ENCODE measurements around the gene NDUFA12. TPM values are rescaled to one million over a fixed set of nuclear protein-coding genes. Genes with fewer than 3 reads are reported as not detected.
"Not testable (repeated sequence)": the region's sequence is repeated elsewhere in the genome, so short reads cannot be mapped to it uniquely, and the experiment has no call there.

The NDUFA12 gene
- 41.7 TPM for total RNA-seq

GRCh38 chr12:95003213-95003920 lies at the start of gene NDUFA12:
TSS of gene NDUFA12 (minus strand) at chr12:95003697. CDS start at chr12:95003680, 17 bp downstream.
- peak; percentile 100 for ATAC-seq
- DNase-seq (ENCODE audit: low spot score): peak; percentile 96

- no peak for ATAC-seq
- DNase-seq (ENCODE audit: low spot score): no peak
Observed at GRCh38 chr12:95051241-95051640, 47.7 kb upstream of the NDUFA12 start.

DNA sequence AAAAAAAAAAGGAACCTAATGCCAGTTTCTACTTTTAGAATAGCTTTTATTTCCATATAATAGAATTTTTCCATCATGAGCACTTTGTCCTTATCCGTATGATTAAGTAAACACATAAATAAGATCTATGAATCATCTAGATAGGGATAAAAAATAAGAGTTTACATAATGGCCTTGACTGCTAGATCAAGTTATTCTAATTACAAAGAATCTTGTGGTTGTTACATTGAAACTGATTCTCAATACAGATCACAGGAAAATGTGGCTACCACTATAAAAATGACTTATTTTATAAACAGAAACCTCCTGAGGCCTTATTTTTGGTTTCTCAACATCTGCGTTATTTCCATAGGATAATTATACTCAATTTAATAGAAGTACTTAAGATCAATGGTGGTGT lies 34.4 kb upstream of the NDUFA12 start:
- DNase-seq (ENCODE audit: low spot score): no peak

GRCh38 chr12:95034750-95035149 lies 31.3 kb upstream of the NDUFA12 start:
- no peak for ATAC-seq

More for the DNA sequence above, 34.4 kb upstream of the NDUFA12 start:
- no peak for ATAC-seq

DNA sequence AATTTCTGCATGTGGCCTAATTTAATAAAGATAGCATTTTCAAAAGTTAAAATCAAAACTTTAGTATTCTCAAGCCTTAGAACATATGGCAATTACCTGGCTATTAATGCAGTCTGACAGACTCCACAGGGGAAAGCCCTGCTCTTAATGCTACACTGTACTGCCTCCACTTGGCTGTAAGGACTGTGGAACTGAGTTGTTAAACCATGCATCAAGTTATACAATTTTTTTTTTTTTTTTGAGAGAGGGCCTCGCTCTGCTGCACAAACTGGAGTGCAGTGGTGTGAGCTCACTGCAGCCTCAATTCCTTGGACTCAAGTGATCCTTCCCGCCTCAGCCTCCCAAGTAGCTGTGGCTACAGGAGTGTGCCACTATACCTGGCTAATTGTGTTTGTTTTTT lies 19.0 kb upstream of the NDUFA12 start:
- ATAC-seq (no peak), DNase-seq (ENCODE audit: low spot score) (no peak)

More at GRCh38 chr12:95034750-95035149, 31.3 kb upstream of the NDUFA12 start:
- DNase-seq (ENCODE audit: low spot score): no peak

DNA sequence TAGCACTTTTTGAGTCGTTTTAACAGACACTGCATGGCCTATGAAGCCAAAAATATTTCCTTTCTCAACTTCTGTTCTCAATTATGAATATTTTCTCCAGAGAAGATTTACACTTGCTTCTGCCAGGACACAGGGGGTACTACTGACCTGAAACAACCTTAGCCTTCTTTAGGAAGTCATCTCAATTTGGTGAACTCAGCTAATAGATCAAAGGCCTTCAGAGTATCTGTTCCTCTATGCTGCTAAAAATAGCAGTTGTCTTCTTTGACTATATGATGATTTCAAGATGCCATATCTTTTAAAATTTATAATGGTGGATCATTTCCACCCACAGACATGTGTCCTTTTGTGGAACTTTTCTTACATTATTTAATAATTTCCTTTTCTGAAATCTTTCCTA lies 14.0 kb upstream of the NDUFA12 start:
- ATAC-seq (no peak), DNase-seq (ENCODE audit: low spot score) (no peak)

GRCh38 chr12:95016120-95016519 lies 12.6 kb upstream of the NDUFA12 start:
- no peak for DNase-seq (ENCODE audit: low spot score)
- ATAC-seq: no peak

GRCh38 chr12:95014554-95014953 lies 11.1 kb upstream of the NDUFA12 start:
- no peak for ATAC-seq
- no peak for DNase-seq (ENCODE audit: low spot score)

GRCh38 chr12:95006206-95006605 lies 2.7 kb upstream of the NDUFA12 start:
- ATAC-seq: no peak
- no peak for DNase-seq (ENCODE audit: low spot score)

DNA sequence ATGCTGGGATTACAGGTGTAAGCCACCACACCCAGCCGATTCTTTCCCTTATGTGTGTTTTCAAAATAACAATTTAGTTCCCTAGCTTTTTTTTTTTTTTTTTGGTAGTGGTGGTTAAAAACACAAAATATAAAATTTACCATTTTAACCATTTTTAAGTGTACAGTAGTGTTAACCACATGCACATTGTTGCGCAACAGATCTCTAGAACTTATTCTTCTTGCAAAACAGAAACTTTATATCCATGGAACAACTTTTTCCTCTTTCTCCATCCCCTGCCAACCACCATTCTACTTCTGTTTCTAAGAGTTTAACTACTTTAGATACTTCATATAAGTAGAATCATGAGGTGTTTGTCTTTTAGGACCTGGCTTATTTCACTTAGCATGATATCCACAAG lies 1.1 kb upstream of the NDUFA12 start:
- no peak for ATAC-seq
- DNase-seq (ENCODE audit: low spot score): no peak

GRCh38 chr12:95003921-95004272 lies 400 bp upstream of the NDUFA12 start:
- no peak for DNase-seq (ENCODE audit: low spot score)
- no peak for ATAC-seq

- ATAC-seq (no peak), DNase-seq (ENCODE audit: low spot score) (no peak)
Observed at GRCh38 chr12:95002754-95003153, 743 bp downstream of the NDUFA12 start.

GRCh38 chr12:94998326-94998725 lies 5.2 kb downstream of the NDUFA12 start:
- DNase-seq (ENCODE audit: low spot score): no peak
- ATAC-seq: no peak

GRCh38 chr12:94997726-94998125 lies 5.8 kb downstream of the NDUFA12 start:
- DNase-seq (ENCODE audit: low spot score) (no peak), ATAC-seq (no peak)

- no peak for DNase-seq (ENCODE audit: low spot score)
- ATAC-seq: no peak
Observed at GRCh38 chr12:94997061-94997460, 6.4 kb downstream of the NDUFA12 start.

DNA sequence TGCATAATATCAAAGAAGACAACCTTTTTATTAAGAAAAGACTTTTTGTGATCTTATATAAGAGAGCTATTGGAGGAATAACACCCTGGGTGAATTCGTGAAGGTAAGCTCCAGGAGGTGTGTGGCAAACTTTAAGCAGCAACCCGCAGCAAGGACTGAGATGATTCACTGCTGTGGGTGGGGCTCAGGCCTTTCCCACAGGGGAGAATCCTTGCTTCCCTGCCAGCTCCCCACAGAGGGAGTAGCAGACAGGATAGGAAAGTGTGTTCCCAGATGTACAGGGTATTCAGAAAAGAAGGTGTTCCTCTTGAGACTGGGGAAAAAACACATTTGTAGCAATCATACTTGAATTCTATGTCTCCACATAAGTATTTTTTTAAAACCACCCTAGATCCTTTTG lies 9.2 kb downstream of the NDUFA12 start:
- no peak for ATAC-seq
- DNase-seq (ENCODE audit: low spot score): no peak

GRCh38 chr12:94993855-94994254 lies 9.6 kb downstream of the NDUFA12 start:
- DNase-seq (ENCODE audit: low spot score); ATAC-seq: not testable (repeated sequence)

DNA sequence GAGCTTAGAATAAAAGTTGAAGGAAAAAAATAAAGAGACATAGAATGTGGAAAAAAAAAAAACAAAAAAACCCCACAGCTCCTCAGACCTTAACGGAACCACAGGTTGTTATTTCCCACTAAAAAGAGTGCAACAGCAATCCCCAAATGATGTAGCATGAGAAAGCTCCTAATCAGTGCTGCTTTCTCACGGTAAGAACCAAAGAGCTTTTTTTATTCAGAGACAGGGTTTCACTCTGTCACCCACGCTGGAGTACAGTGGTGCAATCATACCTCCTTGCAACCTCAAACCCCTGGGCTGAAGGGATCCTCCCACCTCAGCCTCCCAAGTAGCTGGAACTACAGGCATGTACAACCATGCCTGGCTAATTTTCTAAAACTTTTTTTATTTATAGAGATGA lies 13.3 kb downstream of the NDUFA12 start:
- ATAC-seq: no peak
- DNase-seq (ENCODE audit: low spot score): no peak

GRCh38 chr12:94988471-94988870 lies 15.0 kb downstream of the NDUFA12 start:
- ATAC-seq (no peak), DNase-seq (ENCODE audit: low spot score) (no peak)

DNA sequence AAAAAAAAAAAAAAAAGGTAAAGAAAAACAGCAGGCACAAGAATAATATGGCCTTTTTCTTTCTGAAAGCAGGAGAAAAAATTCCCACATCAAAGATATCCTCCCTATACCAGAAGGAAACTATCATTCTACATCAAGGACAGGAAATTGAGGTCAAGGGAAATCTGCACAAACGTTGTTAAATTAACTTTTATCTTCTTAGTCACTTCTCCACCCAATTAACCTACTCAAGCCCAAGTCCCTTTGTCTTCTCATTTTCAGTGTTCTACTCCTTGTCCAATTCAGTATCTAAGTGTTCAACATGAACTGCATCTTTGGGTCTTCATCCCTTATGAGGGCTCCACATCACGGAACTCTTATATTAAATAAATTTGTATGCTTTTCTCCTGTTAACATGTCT lies 15.7 kb downstream of the NDUFA12 start:
- ATAC-seq (no peak), DNase-seq (ENCODE audit: low spot score) (no peak)

DNA sequence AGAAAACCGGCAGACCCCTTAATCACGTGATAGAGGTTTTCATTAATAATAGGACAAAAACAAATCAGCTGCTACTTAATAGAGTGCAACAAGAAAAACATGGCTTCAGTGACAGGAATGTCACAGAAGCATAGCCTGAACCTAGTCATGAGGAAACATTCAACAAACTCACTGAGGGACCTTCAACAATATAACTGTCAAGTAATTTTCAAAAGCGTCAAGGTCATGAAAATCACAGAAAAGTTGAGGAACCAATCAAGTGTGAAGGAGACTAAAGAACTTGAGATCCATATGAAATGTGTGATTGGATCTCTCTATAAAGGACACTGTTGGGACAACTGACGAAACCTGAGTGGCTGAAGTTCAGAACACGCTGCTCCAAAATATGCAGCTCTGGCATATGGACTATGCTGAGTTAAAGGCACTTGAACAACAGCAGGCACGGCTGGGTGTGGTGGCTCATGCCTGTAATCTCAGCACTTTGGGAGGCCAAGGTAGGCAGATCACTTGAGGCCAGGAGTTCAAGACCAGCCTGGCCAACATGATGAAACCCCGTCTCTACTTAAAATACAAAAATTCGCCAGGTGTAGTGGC lies 16.3 kb downstream of the NDUFA12 start:
- DNase-seq (ENCODE audit: low spot score) (no peak), ATAC-seq (no peak)

GRCh38 chr12:94985099-94985498 lies 18.4 kb downstream of the NDUFA12 start:
- not testable (repeated sequence) for DNase-seq (ENCODE audit: low spot score); ATAC-seq

DNA sequence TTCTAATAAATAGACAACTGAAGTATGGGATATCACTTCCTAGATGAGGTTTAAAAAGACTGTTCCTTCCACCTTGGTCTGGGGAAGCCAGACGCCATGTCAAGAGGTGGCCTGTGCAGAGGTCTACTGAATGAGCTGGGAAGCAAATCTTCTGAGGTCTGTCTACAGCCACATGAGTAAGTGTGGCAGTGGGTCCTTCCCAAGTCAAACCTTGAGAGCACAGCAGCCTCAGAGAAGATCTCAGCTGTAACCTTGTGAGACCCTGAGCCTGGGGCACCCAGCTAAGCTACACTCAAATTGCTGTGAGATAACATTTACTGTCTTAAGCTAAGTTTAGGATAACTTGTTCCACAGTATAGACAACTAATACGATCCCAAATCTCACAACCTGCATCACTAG lies 20.2 kb downstream of the NDUFA12 start:
- no peak for DNase-seq (ENCODE audit: low spot score)
- no peak for ATAC-seq

All from left lobe of liver (tissue), 2 donors.